ENCODE data around the gene DDX20. TPM values are rescaled to one million over a fixed set of nuclear protein-coding genes. Genes with fewer than 3 reads are reported as not detected.
"Not testable (repeated sequence)": the region's sequence is repeated elsewhere in the genome, so short reads cannot be mapped to it uniquely, and the experiment has no call there.

DDX20 gene
- total RNA-seq, 1 donor, result 30.7 TPM

GRCh38 chr1:111793923-111794322 is 38.2 kb downstream of the DDX20 start:
- H3K4me3 ChIP-seq (ENCODE audit: low read depth, low read length), result no peak overlapping the region
- TF ChIP-seq CTCF (IDR thresholded peaks at IDR 0.05; ENCODE audit: insufficient read depth, low read depth, low read length), result no peak
- no peak for DNase-seq (ENCODE audit: low read depth)

- peak; percentile 11 for DNase-seq (ENCODE audit: low read depth)
- H3K4me3 ChIP-seq (ENCODE audit: low read depth, low read length), result no peak overlapping the region
- no peak for TF ChIP-seq CTCF (IDR thresholded peaks at IDR 0.05; ENCODE audit: insufficient read depth, low read depth, low read length)
These were observed 39.7 kb downstream of the DDX20 start for GRCh38 chr1:111795401-111795800.

GRCh38 chr1:111798580-111798979 is 42.9 kb downstream of the DDX20 start:
- TF ChIP-seq CTCF (IDR thresholded peaks at IDR 0.05; ENCODE audit: insufficient read depth, low read depth, low read length), result no peak
- DNase-seq (ENCODE audit: low read depth), result no peak
- H3K4me3 ChIP-seq (ENCODE audit: low read depth, low read length), result no peak overlapping the region

- DNase-seq (ENCODE audit: low read depth); H3K4me3 ChIP-seq (ENCODE audit: low read depth, low read length): not testable (repeated sequence)
These were observed 44.0 kb downstream of the DDX20 start for GRCh38 chr1:111799722-111800121.

- H3K4me3 ChIP-seq (ENCODE audit: low read depth, low read length), result no peak overlapping the region
- no peak for DNase-seq (ENCODE audit: low read depth)
- TF ChIP-seq CTCF (IDR thresholded peaks at IDR 0.05; ENCODE audit: insufficient read depth, low read depth, low read length), result no peak
These were observed 45.6 kb downstream of the DDX20 start for GRCh38 chr1:111801071-111801850.

- no peak overlapping the region for H3K4me3 ChIP-seq (ENCODE audit: low read depth, low read length)
- no peak for DNase-seq (ENCODE audit: low read depth)
- TF ChIP-seq CTCF (IDR thresholded peaks at IDR 0.05; ENCODE audit: insufficient read depth, low read depth, low read length), result no peak
These were observed 46.4 kb downstream of the DDX20 start for GRCh38 chr1:111802110-111802509.

GRCh38 chr1:111802984-111803383 is 47.3 kb downstream of the DDX20 start:
- DNase-seq (ENCODE audit: low read depth), result no peak
- no peak for TF ChIP-seq CTCF (IDR thresholded peaks at IDR 0.05; ENCODE audit: insufficient read depth, low read depth, low read length)
- no peak overlapping the region for H3K4me3 ChIP-seq (ENCODE audit: low read depth, low read length)

All from fibroblast of villous mesenchyme (primary cell).